Choroid plexus epithelial cell (primary cell): ENCODE data around the gene CEP295NL.

Source experiments
- DNase-seq: peaks from one replicate; pipeline ENCODE4 v3.0.0-alpha.2; 2010; ENCODE audit warnings: low read depth
- H3K4me3 ChIP-seq: 2 replicates; pipeline ENCODE4 v1.5.1; 2011; ENCODE audit warnings: low read depth, mild to moderate bottlenecking, control low read depth, low read length, moderate library complexity
- CTCF ChIP-seq: conservative IDR thresholded peaks from 2 replicates; pipeline ENCODE4 v1.5.1; 2011; ENCODE audit warnings: low read depth, mild to moderate bottlenecking, control low read depth, inconsistent platforms, low read length, moderate library complexity

The CEP295NL gene

GRCh38 chr17:78901806-78902205 is 1.2 kb downstream of the CEP295NL start:
- DNase-seq = no peak
- TF ChIP-seq CTCF = no peak
- no peak overlapping the region for H3K4me3 ChIP-seq

- DNase-seq = no peak
- no peak overlapping the region for H3K4me3 ChIP-seq
- TF ChIP-seq CTCF = no peak
Observed at GRCh38 chr17:78900816-78901215, 2.2 kb downstream of the CEP295NL start.

- peak; percentile 64 for DNase-seq
- no peak overlapping the region for H3K4me3 ChIP-seq
- no peak for TF ChIP-seq CTCF
Observed at GRCh38 chr17:78899361-78900260, 3.4 kb downstream of the CEP295NL start.

GRCh38 chr17:78898947-78899346 is 4.1 kb downstream of the CEP295NL start:
- no peak for TF ChIP-seq CTCF
- no peak for DNase-seq
- no peak overlapping the region for H3K4me3 ChIP-seq

- no peak for TF ChIP-seq CTCF
- no peak for DNase-seq
- H3K4me3 ChIP-seq = no peak overlapping the region
Observed at GRCh38 chr17:78898075-78898836, 4.7 kb downstream of the CEP295NL start.

- no peak overlapping the region for H3K4me3 ChIP-seq
- no peak for TF ChIP-seq CTCF
- DNase-seq = no peak
Observed at GRCh38 chr17:78897664-78898047, 5.3 kb downstream of the CEP295NL start.
